SIG-M5 treated with dmso at 0.1 percent for 504 hours (cell line): ENCODE results near the gene FAF2.
A peak's percentile ranks its signal among the peaks of the same experiment; 100 is the strongest.
"Not testable (repeated sequence)": the region's sequence is repeated elsewhere in the genome, so short reads cannot be mapped to it uniquely, and the experiment has no call there.

Experiments
- DNase-seq: peaks from one replicate; lab custom pipeline; 2025; ENCODE audit not compliant: unreplicated experiment; lab: John Stamatoyannopoulos, UW

The FAF2 gene, protein sequence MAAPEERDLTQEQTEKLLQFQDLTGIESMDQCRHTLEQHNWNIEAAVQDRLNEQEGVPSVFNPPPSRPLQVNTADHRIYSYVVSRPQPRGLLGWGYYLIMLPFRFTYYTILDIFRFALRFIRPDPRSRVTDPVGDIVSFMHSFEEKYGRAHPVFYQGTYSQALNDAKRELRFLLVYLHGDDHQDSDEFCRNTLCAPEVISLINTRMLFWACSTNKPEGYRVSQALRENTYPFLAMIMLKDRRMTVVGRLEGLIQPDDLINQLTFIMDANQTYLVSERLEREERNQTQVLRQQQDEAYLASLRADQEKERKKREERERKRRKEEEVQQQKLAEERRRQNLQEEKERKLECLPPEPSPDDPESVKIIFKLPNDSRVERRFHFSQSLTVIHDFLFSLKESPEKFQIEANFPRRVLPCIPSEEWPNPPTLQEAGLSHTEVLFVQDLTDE

DNA sequence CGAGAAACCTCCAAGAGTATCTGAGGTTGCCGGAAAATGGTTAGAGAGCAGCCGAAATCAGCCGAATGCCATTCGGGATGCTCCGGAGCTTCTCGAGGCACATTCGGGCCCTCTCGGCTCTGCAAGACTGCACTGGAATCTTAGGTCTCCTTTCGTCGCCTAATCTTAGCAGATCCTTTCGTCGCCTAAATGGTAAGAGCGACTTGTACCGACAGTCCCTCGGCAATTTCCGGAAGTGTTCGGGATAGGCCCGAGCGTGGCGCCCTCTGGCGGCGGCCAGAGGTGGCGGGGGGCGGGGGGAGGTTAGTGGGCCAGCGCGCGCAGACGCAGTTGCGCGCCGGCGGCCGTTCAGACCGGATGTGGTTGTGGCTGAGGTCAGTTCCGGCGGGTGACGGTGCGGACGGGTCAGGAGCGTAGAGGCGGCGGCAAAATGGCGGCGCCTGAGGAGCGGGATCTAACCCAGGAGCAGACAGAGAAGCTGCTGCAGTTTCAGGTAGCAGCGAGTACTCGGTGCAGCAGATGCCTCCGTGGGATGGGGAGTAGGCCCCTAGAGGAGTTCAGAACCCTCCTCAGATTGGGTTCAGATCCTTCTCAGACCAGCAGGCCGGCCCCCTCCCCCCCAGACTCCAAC lies at the start of gene FAF2:
TSS of gene FAF2 (plus strand) at position 408 of the 631 bp plus-strand sequence. CDS start at position 431, 23 bp downstream.
- DNase-seq = peak; percentile 100

DNA sequence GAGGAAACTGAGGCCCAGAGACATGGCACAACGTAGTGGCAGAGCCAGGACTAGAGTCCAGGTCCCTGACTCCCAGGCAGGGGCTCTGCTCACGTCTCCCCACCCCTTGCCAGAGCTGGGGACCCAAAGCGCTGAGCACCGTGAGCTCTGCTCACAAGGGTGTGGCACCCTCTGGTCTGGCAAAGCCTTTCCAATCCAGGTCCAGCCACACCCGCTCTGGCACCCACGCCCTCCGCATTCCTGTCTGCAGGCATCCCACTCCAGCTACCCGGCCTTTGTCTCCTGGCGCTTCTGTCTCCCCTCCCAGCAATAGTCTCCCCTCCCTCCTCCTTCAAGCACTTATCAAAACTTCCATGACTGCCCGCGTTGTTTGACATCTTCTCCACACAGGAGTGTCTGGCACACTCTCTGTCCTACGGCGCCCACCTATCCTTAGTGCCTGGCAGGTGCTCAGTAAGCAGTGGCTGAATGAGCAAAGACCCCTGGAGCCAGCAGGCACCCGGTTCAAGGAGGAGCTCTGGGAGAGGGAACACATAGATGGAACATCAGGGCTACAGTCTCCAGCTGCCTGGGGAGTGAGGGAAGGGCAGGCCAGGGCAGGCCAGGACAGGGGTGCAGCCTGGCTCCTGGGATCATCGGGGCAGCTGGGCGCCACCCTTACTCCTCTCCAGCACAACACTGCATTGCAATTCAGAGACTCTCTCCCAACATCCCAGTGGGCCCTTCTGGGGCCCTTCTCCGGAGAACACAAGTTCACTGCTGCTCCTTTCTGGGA lies 47.6 kb upstream of the FAF2 start:
- no peak for DNase-seq

DNA sequence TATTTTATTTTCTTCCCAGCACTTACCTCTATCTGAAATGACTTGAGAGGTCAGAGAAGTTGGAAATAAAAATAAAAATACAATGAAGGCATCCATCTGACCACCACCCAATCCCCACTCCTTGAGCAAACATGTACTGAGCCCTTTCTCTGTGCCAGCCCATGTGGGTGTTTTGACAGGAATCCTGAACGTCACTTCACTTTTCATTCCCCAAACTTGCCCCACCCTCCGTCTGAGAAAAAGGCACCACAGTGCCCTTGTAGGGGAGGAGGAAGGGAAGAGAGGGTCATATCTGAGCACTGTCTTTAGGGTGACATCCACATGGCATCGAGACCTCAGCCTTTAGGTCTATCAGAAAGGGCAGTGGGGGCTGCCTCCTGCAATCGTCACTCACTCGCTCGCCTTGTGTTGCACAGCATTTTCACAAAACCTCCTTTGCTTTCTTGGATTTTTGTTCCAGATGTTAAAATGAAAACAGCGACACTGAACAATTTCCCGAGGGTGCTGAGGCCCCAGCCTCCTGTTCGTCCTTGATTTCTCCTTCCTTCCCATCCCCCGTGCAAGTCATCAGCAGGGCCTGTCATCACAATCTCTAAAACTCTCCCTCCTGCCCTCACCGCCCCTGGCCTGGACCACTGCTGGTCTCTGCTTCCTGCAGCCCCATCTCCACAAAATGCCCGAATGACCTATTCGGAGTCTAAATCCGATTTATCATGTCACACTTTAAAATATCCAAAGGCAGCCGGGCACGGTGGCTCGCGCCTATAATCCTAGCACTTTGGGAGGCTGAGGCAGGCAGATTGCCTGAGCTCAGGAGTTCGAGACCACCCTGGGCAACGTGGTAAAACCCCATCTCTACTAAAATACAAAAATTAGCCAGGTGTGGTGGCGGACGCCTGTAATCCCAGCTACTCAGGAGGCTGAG lies 46.6 kb upstream of the FAF2 start:
- no peak for DNase-seq

DNA sequence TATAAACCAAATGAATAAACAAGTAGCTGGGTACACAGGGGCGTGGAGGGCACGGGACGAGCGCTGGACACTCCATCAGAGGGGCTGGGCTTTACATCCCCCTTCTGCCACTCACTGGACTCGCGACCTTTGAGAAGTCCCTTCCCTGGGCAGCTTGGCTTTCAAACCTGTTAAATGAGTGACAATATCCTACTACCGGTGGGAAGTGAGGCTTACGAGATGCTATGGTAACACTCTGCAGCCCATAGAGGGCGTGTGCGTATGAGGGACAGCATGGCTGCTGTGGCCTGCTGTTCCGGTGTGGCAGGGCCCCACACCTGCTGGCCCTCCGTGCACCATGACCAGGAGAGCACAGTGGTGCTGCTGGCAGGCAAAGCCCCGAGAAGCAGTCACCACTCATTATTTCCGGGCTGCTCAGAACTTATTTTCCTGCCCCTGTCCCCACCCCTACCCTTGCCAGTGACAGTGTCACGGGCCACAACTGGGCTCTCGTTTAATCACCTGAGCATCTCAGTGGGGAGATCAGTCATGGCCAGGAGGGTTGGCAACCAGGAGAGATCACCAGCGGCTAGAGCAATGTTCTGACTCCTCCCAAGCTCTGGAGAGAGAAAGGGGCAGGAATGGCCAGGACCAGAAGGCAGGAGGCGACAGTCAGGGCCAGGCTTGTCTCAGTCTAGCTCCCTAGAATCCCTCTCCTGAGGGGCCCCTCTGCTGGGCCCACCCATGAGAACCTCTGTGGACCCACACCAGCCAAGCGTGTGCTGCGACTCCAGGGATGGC lies 42.3 kb upstream of the FAF2 start:
- no peak for DNase-seq

DNA sequence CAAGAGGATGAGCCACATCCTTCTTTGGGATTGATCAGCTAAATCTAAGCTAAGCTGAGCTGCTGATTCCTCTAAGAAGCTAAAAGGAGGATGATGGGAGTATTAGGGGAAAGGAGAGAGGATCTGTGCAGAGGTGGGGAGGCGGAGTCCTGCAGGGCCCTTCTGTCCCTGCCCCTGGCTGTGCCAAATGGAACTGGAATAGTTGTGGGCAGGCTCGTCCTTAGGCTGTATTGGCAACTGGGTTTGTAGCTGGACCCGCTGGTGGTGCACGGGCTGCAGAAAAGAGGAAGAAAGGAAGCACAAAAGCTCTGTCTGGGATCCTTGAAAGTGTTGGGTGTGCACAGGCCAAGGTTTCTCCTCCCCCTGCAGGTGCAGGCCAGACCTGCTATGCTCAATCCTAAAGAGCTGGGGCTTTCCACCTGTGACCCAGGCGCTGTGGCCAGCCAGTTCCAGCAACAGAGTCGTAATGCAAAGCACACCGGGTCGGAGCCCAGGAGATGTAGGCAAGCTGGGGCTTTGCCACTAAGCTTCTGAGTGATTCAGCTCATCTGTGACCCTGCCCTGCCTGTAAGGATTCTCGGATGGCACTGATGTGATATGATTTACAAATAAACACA lies 41.6 kb upstream of the FAF2 start:
- DNase-seq = no peak

DNA sequence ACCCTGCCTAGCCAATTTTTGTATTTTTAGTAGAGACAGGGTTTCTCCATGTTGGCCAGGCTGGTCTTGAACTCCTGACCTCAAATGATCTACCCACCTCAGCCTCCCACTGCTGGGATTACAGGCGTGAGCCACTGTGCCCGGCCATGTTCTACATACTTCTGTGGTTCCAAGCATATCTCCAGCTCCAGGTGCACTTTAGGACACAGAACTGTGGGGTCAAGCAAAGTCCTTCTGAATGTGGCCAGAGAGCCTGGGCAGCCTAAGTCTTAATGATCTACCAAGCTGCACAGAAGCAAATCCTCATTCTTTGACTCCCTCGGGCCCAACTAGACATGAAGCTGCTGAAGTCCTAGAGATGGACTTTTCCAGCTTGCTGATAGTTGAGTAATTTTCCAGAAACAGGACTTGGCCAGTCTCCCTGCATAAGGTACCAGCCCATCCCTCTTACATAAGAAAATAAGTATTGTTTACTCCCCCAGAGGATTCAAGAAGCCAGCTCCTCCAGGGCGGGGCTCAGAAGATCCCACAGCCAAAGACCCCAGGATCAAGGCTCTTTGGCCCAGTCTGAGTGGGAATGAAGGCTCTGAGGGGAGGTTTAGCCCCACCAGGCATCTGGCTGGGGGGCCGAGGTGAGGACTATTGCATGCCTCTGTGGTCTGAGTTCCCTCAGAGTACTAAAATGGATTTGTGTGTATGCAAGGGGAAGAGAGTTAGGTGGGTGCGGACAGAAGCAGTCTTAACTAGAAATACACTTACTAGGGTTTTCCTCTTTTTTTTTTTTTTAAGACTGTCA lies 40.5 kb upstream of the FAF2 start:
- no peak for DNase-seq

DNA sequence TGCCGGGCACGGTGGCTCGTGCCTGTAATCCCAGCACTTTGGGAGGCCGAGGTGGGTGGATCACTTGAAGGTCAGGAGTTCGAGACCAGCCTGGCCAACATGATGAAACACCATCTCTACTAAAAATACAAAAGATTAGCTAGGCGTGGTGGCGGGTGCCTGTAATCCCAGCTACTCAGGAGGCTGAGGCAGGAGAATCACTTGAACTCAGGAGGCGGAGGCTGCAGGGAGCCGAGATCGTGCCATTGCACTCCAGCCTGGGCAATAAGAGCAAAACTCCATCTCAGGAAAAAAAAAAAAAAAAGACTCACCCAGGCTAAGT lies 40.0 kb upstream of the FAF2 start:
- not testable (repeated sequence) for DNase-seq

DNA sequence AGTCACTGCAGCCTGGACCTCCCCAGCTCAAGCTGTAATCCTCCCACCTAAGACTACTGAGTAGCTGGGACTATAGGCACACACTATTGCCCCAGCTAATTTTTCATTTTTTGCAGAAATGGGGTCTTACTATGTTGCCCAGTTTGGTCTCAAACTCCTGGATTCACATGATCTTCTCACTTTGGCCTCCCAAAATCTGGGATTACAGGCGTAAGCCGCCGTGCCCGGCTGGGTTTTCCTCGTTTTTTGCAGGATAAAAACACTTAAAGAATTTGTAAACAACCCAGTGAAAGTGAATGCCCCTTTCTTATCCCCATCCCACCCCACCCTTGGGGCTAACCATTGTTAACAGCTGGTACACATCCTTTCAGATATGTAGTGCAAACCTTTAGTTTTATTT lies 39.6 kb upstream of the FAF2 start:
- no peak for DNase-seq

DNA sequence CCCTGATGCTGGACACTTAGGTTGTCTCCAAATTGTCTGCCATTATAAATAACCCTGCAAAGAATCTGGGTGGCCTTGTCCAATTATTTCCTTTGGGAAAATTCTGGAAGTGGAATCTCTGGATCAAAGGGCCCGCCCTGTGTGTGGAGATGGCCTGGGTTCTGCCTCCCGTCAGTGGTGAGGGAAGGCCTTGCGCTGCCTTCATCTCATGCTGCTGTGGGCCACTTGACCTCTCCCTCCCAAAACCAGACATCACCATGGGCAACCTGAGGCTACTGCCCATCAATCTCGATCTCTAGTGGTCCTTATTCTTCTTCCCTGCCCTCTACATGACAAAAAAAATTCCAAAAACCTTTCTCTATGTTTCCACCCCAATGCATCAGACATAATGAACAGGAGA lies 38.4 kb upstream of the FAF2 start:
- no peak for DNase-seq

DNA sequence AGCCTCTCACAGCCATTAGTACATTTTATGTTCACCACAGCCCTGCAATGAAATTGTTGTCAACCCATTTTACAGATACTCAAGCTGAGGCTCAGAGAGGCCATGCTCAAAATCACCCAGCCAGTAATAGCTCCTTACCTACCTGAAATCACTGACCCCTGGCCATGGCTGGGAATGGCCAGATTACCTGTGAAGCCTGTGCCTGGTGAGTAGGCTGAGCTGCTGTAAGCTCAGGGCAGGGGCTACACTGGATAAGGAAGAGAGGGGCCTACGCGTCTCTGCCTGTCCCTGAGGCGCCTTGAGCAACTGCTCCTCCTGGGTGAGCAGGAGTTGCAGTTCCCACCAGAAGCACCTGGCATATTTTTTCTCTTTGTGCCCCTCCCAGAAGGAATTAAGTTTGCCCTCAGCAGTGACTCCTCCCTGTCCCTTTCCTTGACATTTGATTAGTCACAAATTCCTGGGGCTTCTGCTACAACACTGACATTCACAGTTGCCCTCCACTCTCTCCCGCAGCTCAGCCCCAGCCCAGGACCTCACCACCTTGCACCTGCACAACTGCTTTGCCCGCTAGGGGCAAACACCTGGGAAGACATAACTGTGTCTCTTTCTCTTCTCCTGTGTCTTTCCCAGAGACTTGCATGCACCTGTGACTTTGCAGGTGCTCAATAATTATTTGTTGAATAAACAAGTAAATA lies 37.6 kb upstream of the FAF2 start:
- DNase-seq = no peak

DNA sequence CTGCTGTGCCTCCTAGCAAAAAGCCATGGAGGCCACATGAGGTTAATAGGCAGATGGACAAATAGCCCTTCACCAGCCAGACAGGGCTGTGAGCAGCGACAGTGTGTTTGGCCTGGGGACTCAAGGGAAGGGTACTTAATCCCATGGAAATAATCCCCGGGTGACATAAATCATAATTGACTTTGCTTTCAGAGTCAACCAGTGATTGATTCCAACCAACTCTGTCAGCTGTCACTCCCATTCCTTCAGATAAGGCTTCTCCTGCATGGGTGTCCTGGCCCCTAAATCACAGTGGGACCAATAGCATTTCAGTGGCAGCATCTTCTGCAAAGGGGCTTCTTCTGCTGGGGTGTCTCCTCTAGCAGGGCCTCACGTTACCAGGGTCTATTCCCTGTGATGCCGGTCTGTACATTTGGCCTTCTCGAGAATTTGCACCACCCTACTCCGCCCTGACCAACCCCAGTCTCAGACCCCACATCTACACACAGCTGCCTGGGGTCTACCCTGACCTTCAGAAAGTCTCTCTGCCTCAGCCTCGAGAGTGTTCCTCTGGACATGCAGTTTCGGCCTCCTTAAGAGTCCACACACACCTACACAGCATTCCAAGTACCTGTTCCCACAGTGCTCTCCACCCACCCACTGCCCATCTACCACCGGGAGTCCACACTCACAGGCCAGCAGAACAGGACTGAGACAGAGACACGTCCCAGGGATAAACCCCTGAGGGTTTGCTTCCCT lies 35.5 kb upstream of the FAF2 start:
- no peak for DNase-seq

DNA sequence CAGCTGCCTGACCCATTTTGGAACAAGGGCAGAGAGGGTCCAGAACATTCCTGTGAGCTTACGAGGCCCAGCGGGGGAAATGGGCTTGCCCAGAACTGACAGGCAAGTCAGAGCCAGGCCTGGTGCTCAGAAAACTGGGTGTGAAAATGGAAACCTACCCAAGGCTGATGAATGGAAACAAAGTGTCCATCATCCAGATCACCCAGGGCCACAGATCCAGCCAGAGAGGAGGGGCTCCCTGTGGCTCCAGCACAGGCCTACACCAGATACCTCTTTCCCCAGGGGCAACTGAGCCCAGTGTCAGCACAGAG lies 35.0 kb upstream of the FAF2 start:
- DNase-seq = no peak

DNA sequence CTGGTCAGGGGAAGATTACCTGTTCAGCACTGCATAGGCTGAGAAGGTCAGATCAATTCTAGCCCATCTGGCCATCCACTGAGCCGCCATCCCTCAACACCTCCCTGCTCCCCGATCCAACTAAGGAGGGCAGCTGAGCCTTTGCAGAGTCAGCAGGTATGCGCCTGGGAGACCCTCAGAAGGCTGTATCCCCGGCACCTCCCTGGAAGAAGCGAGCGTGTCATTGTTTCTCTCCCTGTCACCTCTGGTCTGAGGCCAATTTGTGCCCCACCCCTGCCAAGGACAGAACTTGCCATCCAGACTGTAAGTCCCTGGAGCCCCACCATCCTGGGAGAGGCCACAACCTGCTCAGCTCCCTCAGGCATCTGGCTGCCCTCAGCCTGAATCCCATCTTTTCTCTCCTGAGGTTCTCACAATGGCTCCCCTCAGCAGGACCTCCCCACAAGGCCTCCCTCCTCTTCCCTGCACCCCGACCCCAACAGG lies 34.4 kb upstream of the FAF2 start:
- no peak for DNase-seq

DNA sequence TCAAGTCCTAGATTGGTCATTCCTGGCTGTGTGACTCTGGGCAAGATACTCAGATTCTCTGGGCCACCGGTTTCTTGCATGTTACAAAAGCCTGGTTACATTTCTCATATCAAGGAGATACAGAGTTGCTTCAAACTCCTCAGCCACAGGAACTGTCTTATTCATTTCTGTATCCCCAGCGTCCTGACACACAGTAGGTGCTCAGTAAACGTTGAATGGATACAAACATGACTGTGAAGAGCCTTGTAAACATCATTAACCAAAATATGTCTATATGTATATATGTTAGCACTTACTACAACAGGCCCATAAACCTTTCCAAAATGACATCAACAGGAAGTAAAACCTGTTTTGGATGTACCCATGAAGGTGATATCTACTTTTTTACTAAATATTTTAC lies 33.5 kb upstream of the FAF2 start:
- no peak for DNase-seq

DNA sequence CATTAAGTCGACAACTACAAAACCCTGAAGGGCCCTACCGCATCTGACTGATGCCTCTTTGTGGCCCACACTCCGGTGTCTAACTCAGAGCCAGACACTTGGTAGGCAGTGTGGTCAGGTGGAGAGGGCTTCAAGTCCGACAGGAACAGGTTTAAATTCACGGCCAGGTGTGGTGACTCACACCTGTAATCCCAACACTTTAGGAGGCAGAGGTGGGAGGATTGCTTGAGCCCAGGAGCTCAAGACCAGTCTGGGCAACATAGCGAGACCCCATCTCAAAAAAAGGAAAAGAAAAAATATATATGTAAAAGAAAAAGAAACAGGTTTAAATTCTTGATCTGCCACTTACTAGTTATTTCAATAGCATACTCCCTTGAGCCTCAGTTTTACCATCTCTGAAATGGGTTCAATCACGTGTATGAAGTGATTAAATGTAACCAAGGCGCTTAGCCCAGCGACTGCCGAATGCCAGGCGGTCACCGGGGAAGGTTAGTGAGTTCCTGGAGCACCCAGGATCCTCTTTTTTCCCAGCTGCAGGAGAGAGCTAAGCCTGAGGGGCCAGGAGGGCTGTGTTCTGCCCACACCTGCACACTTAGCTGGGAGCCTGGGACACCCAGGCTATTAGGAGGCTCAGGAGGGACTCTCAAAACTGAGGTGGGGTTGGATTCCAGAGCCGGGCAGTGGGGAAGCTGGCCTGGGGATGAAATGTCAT lies 32.8 kb upstream of the FAF2 start:
- no peak for DNase-seq

DNA sequence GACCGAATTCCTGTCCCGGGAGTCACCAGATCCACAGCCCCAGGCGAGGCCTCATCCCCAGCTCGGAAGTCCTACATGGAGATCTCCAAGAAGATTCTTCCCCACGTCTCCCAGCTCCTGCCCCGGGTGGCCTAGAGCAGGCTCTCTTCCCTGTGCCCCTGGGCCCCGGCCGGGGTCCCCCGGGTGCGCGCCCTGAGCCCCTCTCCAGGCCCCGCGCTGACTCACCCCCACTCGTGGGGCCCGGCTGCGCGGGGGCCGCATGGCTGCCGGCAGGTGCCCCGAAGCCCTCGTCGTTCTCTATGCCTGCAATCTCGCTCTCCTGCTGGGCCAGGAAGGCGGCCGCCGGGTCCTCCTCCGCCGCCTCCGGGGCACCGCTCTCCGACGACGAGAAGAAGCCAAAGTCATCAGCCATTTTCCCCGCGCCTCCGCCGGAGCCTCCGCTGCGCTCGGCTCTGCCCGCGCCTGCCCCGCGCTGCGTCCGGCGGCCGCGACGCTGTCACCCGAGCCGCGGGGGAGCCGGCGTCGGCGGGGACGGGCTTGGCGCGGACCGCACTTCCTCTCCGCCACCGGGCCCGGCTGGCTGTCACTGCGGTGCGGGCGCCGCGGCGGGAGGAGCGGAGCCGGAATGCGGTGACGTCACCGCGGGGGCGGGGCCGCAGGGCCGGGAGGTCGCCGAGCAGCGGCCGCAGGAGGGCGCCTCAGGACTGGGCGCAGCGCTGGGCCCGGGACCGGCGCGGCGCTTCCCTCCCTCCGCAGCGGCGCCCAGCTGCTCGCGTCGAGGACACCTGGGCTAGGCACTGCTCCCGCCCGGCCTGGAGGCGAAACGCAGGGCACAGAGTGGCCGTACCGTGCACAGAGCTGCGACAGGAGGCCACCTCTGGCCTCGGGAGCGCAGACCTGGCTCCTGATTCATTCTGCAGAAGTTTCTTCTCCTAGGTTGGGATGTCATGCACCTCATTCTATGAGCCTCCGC lies 31.9 kb upstream of the FAF2 start, which contains the start of gene CLTB:
TSS of gene CLTB (minus strand) at position 588 of the 973 bp plus-strand sequence. CDS start at position 412, 176 bp downstream.
- DNase-seq = peak; percentile 86
